GM19467 (cell line): ENCODE data around the gene CDK2AP2.
"Not testable (repeated sequence)": the region's sequence is repeated elsewhere in the genome, so short reads cannot be mapped to it uniquely, and the experiment has no call there.

Experiments
- ATAC-seq: cut with Tn5 transposase; IDR thresholded peaks from one replicate; pipeline ENCODE4 v1.9.1; 2021; ENCODE audit warnings: mild to moderate bottlenecking, moderate library complexity; ENCODE audit not compliant: unreplicated experiment

Gene CDK2AP2

DNA sequence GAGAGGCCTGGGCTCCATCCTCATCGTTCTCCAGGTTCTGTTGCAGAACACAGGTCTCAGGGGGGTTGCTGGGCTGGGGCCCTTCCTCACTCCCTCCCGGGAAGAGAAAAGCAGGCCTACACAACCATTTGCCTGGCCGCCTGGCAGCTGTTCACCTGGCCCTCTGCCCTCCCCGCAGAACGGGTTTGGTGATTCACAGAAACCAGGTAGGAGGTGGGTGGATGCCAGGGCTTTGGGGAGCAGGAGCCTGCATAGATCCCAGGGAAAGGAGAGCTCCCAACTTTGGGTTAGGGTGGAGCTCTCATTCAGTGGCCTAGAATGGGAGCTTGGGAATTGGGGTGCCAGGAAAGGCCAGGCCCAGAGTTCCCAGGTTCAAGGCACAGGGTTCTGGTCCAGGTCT, 39.9 kb downstream of the CDK2AP2 start:
- ATAC-seq = no peak

DNA sequence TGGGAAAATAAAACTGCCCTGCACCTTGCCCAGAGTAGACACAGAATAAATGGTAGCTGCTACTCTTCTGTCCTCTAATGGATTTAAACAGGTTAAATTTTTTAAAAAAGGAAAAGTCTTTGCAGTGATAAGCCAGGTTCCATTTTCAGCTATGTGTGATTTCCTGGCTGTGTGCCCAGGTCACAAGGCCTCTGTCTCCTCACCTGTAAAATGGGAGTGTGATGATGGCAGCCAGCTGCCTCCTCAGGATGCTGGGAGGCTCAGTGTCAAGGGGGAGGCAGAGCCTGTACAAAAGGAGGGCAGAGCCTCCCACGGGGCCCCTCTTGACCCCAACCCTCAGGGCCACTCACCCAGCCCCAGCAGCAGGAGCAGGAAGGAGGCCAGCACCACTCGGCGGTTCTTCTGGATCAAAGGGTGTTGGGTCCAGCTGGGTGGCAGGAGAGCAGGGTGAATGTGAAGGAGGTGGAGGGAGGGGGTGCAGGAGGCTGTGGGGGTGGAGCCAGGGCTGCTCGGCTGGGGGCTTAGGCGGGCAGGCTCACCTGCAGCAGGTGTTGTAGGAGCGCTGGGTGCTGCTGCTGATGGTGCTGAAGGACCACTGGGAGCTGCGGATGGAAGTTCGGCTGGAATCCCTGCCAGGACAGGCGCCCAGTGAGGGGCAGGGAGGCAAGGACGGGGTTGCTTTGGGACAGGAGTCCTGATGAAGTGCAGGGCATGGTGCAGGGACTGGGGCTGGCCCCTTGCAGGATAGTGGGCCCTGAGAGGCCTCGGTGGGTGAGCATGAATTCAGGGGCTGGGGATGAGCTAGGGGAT, 40.8 kb downstream of the CDK2AP2 start:
- no peak for ATAC-seq

DNA sequence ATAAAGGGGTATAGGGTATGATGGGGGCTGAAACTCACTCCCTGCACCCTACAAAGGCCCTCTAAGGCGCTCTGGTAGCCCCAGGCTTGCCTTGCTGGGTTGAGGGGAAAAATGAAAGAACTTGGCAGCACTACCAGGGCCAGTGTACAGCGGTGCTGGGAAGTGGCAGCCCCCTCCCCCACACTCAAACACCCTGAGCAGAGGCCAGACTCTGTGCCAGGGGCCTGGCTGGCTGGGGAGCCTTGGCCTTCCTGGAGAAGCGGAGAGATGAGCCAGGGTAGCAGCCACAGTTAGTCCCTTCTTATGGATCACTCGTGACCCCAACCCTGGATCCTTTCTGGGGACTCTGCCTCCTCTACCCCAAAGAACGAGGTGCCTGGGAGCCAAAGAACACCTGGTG, 41.6 kb downstream of the CDK2AP2 start:
- no peak for ATAC-seq

DNA sequence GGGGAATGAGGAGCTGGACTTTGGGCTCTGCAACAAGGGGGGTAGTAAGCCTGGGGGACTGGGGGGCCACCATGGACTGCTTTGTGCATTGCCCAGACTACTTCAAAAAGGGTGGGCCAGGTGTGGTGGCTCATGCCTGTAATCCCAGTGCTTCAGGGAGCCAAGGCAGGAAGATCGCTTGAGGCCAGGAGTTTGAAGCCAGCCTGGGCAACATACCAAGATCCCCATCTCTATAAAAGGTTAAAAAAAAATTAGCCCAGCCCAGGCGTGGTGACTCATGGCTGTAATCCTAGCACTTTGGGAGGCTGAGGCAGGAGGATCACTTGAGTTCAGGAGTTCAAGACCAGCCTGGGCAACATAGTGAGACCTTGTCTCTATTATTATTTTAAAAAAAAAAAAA, 42.4 kb downstream of the CDK2AP2 start:
- ATAC-seq = not testable (repeated sequence)

DNA sequence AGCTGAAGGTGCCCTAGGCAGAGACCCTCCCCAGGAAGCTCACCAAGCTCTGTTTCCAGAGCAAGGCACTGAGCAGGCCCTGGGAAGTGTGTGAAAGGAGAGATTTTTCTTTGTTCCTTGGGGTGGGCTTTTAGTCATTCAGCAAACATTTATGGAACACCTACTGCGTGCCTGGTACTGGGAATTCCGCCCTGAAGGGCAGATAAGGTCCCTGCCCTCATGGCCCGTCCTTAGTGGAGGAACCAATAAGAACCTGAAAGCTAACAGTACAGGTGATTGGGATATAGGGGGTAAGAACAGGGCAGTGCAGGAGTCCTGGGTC, 42.8 kb downstream of the CDK2AP2 start:
- ATAC-seq = no peak

DNA sequence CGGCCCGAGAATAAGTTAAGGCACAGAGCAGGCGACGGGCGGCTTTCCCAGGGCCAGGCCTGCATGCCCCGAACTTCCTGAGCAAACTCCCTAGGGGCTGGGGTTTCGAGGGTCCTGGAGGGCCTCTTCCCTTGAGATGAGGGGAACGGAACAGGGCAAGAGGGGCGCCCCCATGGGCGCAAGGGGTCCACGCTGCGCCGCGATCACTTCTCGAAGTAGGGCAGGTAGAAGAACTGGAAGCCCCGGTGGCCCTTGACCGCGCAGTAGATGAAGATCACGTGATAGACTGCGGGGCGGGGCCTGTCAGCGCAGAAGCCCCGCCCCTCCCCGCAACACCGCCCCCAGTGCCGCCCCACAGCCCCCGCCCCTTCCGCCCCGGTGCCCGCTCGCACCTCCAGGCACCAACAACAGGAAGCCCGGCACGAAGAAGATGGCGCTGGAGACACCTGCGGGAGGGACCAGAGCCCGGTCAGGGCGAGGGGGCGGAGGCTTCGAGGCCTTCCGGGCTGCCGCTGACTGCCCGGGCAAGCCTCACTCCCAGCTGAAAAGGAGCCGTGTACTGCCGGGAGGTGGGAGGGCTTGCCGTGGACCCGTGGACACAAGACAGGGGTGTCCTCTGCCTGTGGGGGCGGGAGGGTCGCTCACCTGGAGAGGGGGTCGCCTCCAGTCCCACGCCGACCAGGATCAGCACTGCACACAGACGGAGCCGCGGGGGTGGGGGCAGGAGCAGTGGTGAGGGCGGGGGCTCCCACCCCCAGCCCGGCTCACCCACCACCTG, 43.4 kb downstream of the CDK2AP2 start:
- ATAC-seq = peak; percentile 44

DNA sequence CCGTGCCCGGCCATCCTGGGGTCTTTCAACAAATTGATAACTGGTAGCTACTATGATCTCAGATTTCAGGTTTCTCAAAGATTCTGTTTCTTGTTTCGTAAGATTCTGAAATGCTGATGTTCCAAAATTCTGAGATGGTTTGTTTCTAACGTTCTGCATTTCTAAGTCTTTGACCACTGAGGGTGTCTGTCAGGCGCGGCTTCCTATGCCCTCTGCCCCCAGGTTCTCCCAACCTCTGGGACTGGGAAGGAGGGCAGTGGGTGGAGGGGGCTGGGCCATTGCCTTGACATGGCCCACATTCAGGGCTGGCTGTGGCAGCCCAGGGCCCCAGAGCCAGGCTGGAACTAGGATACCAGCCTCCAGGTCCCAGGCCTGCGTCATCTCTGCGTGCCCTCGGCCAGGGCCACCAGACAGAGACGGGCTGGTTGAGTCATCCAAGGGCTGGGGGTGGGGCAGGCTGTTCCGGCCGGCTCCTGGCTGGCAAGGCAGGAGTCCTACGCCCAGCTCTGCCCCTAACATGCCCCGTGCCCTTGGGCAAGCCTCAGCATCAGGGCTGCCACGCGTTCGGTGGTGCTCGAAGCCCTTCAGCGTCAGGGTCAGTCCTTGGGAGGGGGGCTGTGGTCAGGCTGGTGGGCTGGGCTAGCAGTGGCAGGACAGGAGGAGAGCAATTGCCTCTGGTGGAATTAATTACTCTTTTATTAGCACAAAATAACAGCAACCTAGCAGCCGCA, 44.1 kb downstream of the CDK2AP2 start:
- ATAC-seq = no peak

DNA sequence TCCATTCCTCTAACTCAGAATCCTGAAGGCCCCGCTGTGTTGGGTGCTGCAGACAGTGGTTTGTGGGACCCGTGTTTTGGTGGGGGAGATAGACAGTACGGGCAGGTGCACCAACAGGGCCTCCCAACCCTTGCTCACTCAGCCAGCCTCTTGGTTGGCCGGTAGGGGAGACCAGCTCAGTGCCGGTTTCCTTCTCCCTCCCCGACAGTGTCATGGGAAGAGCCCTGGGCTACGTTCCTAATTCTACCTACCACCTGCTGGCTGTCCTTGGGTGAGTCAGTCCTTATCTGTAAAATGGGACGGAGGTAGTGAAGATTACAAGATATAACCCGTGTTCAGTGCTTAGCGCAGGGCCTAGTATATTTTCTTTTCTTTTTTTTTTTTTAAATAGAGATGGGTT, 44.8 kb downstream of the CDK2AP2 start:
- no peak for ATAC-seq

DNA sequence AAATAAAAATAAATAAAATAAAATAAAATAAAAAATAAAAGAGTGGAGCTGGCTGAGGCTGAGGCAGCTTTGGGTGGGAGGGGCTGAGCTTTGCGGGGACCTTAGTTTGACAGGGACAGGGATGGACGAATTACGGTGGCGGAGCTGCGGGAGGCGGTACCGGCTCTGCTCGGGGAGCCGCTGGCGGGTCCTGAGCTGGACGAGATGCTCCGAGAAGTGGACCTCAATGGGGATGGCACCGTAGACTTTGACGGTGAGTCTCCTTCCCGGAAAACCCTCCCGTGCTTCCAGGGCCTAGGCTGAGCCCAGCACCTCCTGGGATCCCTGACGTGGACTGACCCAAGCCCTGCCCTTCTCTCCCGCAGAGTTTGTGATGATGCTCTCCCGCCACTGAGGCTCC, 49.7 kb downstream of the CDK2AP2 start:
- ATAC-seq = no peak

DNA sequence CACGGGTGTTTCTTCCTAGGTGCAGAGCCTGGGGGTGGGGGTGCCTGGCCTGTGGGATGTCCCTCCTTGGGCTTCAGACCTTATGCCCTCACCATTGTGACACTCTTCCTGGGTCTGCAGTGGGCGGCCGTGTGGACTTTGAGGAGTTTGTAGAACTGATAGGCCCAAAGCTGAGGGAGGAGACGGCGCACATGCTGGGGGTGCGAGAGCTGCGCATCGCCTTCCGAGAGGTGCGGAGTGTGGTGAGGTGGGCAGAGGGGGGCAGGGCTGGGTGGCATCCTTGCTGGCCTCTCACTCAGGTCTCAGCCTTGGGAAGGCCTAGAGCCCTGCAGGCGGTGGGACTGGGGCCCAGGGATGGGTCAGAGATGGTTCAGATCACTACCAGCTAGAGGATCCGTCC, 50.5 kb downstream of the CDK2AP2 start:
- ATAC-seq = no peak
